Measurements from ENCODE around the gene BAZ1A. TPM values are rescaled to one million over a fixed set of nuclear protein-coding genes. Genes with fewer than 3 reads are reported as not detected.

The BAZ1A gene
- total and polyA plus RNA-seq, 2 experiments from 2014 or later: 24.2 to 26.8 TPM

- 0 out of 2 replicates have a peak, but pooled peaks cover 3% of the 10 kb centered on the region for H3F3A ChIP-seq (replicated peaks; ENCODE audit: low read depth)
- ATAC-seq: no peak
- peaks cover 15% of the 10 kb centered on the region for H3K4me1 Mint-ChIP-seq
- H3K9me3 Mint-ChIP-seq: no peaks in the 10 kb centered on the region
- H3K4me1 ChIP-seq (ENCODE audit: insufficient read depth): peaks cover 5% of the 10 kb centered on the region
- H2AFZ ChIP-seq: peak overlapping the region; percentile 53
- TF ChIP-seq CTCF (conservative IDR thresholded peaks at IDR 0.05; ENCODE audit: low read depth in 2 of 2): no peak
- TF ChIP-seq JUNB (IDR thresholded peaks at IDR 0.05; ENCODE audit: unreplicated experiment): no peak
- TF ChIP-seq POLR2AphosphoS5 (IDR thresholded peaks at IDR 0.05; ENCODE audit: low read depth): no peak
- TF ChIP-seq EZH2 (IDR thresholded peaks at IDR 0.05; ENCODE audit: low read depth, unreplicated experiment): no peak
- TF ChIP-seq REST (IDR thresholded peaks at IDR 0.05; ENCODE audit: unreplicated experiment): no peak
- TF ChIP-seq ZNF114 (CRISPR knock-in tag; IDR thresholded peaks at IDR 0.05): no peak
- no peak for TF ChIP-seq ETS1 (IDR thresholded peaks at IDR 0.05)
- TF ChIP-seq STAT1 (IDR thresholded peaks at IDR 0.05; ENCODE audit: unreplicated experiment): no peak
- TF ChIP-seq CREB1 (CRISPR knock-in tag; IDR thresholded peaks at IDR 0.05; ENCODE audit: low read depth): no peak
- TF ChIP-seq ZNF331 (CRISPR knock-in tag; IDR thresholded peaks at IDR 0.05; ENCODE audit: low read depth): no peak
- no peak for TF ChIP-seq NANOG (IDR thresholded peaks at IDR 0.05; ENCODE audit: borderline replicate concordance)
- no peak for TF ChIP-seq ZNF462 (CRISPR knock-in tag; IDR thresholded peaks at IDR 0.05)
- TF ChIP-seq EZH2phosphoT487 (IDR thresholded peaks at IDR 0.05; ENCODE audit: unreplicated experiment): no peak
- H3K4me3 Mint-ChIP-seq: peak overlapping the region; percentile 85
- peaks cover 48% of the 10 kb centered on the region for H3K79me2 ChIP-seq (replicated peaks; ENCODE audit: insufficient read depth)
- H3K4me2 ChIP-seq: peak overlapping the region; percentile 86
- H3K27ac Mint-ChIP-seq: peak overlapping the region; percentile 4; the same call in 1 of the 2 replicates
- H3K27me3 Mint-ChIP-seq (ENCODE audit: insufficient read depth, low read depth, poor library complexity): peaks cover 16% of the 10 kb centered on the region
- no peaks in the 10 kb centered on the region for H3K9me2 ChIP-seq (ENCODE audit: insufficient read depth)
- peak; percentile 16 for DNase-seq (ENCODE audit: low spot score)
- peaks cover 5% of the 10 kb centered on the region; the same call in 1 of the 2 replicates for H3K27me3 ChIP-seq (ENCODE audit: insufficient read depth)
- no peak overlapping the region for H3K27ac ChIP-seq (ENCODE audit: low read depth)
- peaks cover 3% of the 10 kb centered on the region; the same call in 2 of the 3 replicates for H3K36me3 Mint-ChIP-seq (ENCODE audit: low read depth)
- H4K20me1 ChIP-seq (replicated peaks; ENCODE audit: insufficient read depth): no peaks in the 10 kb centered on the region; the same call in 1 of the 2 replicates
- H3K4me3 ChIP-seq: peak overlapping the region; percentile 63
- no peaks in the 10 kb centered on the region for H3K36me3 ChIP-seq (ENCODE audit: insufficient read depth)
Measured at GRCh38 chr14:34872822-34873588, 2.2 kb downstream of the BAZ1A start.
